GM12878 (cell line): Measurements from ENCODE around the gene DLG4.

Source experiments
- CBX3 ChIP-seq: fragments of 200-600 bp; sonication (generic); IDR thresholded peaks from 2 replicates; pipeline ENCODE4 v1.6.1; 2016; ENCODE audit warnings: low read depth, borderline replicate concordance
- CTCF ChIP-seq, 3 experiments: IDR thresholded peaks in 2 of 3; conservative IDR thresholded peaks in 1 of 3; 2 replicates each; pipeline ENCODE4 v1.5.1; 2011; ENCODE audit warnings: low read depth in 3 of 3, low read length in 3 of 3, mild to moderate bottlenecking in 3 of 3, control low read depth in 2 of 3, moderate library complexity in 2 of 3, inconsistent platforms in 1 of 3, mixed read lengths in 1 of 3; ENCODE audit not compliant: control insufficient read depth in 2 of 3, insufficient read depth in 1 of 3; ENCODE audit errors: extremely low read depth in 1 of 3
- PBX3 ChIP-seq: IDR thresholded peaks from 2 replicates; pipeline ENCODE4 v1.6.1; 2011; ENCODE audit warnings: mild to moderate bottlenecking, low read depth, low read length, moderate library complexity; ENCODE audit not compliant: insufficient replicate concordance
- REST ChIP-seq: IDR thresholded peaks from 2 replicates; pipeline ENCODE4 v1.6.1; 2012; ENCODE audit warnings: mild to moderate bottlenecking, low read depth, low read length

GRCh38 chr17:7218166-7218565 is 1.5 kb downstream of the DLG4 start:
- TF ChIP-seq CTCF (IDR thresholded peaks at IDR 0.05 in 2 of 3, conservative IDR thresholded peaks at IDR 0.05 in 1 of 3; ENCODE audit: control insufficient read depth in 2 of 3, extremely low read depth in 1 of 3, insufficient read depth in 1 of 3, low read depth in 3 of 3, low read length in 3 of 3) (no peak), PBX3 (no peak), REST (no peak), CBX3 (no peak)
